ENCODE results near the gene HOXC5. TPM values are rescaled to one million over a fixed set of nuclear protein-coding genes. Genes with fewer than 3 reads are reported as not detected.

The HOXC5 gene
- total RNA-seq, 1 experiment from 2014 or later: 5.0 TPM

DNA sequence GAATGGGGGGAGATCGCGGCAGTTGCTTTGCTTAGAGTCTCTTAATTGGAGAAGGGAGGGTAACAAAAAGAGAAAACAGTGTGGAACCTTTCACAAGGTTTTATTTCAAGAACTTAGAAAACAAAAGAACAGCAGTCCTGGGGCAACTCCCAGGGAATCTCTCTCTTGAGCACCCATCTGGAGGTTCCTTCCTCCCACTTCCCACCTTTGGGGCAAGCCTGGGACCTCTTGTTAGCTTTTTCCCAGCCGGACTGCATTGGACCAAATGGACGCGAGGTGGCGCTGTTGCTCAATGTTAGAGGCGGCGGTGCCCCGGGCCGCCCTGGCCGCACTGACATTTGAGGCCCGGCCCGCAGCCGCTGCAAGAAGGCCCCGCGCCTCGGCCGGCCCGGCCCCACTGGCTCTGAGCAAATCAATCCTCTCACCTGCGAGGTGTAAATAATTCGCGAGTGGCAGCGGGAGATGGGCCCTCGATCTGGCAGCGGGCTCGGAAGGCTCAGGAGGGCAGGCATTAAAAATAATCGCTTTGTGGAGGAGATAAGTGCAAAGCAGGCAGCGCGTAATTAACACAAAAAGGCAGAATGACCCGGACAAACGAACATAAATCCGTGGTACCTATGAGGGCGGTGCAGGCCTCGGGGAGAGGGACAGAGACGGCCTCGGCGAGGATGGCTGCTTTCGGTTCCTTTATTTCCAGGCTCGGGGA, 26.8 kb upstream of the HOXC5 start:
- intact Hi-C loops (cut with micrococcal nuclease; ENCODE audit: unreplicated experiment) (loop anchor here (1.0 kb wide), 3 partner anchors 15 to 195 kb away; no protein-coding TSS in a partner anchor), in situ Hi-C loops (cut with HindIII; ENCODE audit: low pct_unique_long_range_greater_than_20kb, low sequenced_read_pairs) (no loop called here)
- ATAC-seq: peak; percentile 56
- TF ChIP-seq SIN3A (IDR thresholded peaks at IDR 0.05; ENCODE audit: borderline replicate concordance, insufficient read depth, low read depth, low read length): peak; percentile 72; the same call in 1 of the 2 replicates
- TF ChIP-seq, protein P1, sequence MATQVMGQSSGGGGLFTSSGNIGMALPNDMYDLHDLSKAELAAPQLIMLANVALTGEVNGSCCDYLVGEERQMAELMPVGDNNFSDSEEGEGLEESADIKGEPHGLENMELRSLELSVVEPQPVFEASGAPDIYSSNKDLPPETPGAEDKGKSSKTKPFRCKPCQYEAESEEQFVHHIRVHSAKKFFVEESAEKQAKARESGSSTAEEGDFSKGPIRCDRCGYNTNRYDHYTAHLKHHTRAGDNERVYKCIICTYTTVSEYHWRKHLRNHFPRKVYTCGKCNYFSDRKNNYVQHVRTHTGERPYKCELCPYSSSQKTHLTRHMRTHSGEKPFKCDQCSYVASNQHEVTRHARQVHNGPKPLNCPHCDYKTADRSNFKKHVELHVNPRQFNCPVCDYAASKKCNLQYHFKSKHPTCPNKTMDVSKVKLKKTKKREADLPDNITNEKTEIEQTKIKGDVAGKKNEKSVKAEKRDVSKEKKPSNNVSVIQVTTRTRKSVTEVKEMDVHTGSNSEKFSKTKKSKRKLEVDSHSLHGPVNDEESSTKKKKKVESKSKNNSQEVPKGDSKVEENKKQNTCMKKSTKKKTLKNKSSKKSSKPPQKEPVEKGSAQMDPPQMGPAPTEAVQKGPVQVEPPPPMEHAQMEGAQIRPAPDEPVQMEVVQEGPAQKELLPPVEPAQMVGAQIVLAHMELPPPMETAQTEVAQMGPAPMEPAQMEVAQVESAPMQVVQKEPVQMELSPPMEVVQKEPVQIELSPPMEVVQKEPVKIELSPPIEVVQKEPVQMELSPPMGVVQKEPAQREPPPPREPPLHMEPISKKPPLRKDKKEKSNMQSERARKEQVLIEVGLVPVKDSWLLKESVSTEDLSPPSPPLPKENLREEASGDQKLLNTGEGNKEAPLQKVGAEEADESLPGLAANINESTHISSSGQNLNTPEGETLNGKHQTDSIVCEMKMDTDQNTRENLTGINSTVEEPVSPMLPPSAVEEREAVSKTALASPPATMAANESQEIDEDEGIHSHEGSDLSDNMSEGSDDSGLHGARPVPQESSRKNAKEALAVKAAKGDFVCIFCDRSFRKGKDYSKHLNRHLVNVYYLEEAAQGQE (IDR thresholded peaks at IDR 0.05; ENCODE audit: insufficient read depth in 1 of 2, low read depth in 2 of 2, low read length in 1 of 2): no peak
- TF ChIP-seq POLR2AphosphoS5 (IDR thresholded peaks at IDR 0.05; ENCODE audit: low read depth, low read length): no peak; the same call in 1 of the 2 replicates
- TF ChIP-seq, protein P2, sequence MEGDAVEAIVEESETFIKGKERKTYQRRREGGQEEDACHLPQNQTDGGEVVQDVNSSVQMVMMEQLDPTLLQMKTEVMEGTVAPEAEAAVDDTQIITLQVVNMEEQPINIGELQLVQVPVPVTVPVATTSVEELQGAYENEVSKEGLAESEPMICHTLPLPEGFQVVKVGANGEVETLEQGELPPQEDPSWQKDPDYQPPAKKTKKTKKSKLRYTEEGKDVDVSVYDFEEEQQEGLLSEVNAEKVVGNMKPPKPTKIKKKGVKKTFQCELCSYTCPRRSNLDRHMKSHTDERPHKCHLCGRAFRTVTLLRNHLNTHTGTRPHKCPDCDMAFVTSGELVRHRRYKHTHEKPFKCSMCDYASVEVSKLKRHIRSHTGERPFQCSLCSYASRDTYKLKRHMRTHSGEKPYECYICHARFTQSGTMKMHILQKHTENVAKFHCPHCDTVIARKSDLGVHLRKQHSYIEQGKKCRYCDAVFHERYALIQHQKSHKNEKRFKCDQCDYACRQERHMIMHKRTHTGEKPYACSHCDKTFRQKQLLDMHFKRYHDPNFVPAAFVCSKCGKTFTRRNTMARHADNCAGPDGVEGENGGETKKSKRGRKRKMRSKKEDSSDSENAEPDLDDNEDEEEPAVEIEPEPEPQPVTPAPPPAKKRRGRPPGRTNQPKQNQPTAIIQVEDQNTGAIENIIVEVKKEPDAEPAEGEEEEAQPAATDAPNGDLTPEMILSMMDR (IDR thresholded peaks at IDR 0.05): peak; percentile 91
- TF ChIP-seq TCF7L2 (IDR thresholded peaks at IDR 0.05; ENCODE audit: low read depth, low read length): no peak
- no peaks in the 10 kb centered on the region for H3K9me3 ChIP-seq (ENCODE audit: control insufficient read depth, insufficient read depth, low read depth, low read length)
- peak overlapping the region; percentile 99 for H3K27ac ChIP-seq (ENCODE audit: low read length)
- peak overlapping the region; percentile 47 to 66 for H3K4me3 ChIP-seq (ENCODE audit: low read depth in 2 of 2, low read length in 2 of 2)
- ChIA-PET POLR2A (interaction anchor here (0.5 kb wide), 1 partner anchor 50 kb away, joined by 3 read pairs; no protein-coding TSS in a partner anchor), CTCF (interaction anchor here (0.6 to 1.1 kb wide), 7 partner anchors 12 to 253 kb away, joined by 3 to 7 read pairs (median 3); no protein-coding TSS in a partner anchor)
- no peak for DNase-seq (ENCODE audit: low read depth, low spot score)
- no TSS peak for BruUV-seq (replicated peaks)
- H3K36me3 ChIP-seq (ENCODE audit: control insufficient read depth, insufficient read depth, low read length): peaks cover 3% of the 10 kb centered on the region; the same call in 1 of the 2 replicates
- no peaks in the 10 kb centered on the region for H3K27me3 ChIP-seq (ENCODE audit: control insufficient read depth, insufficient read depth, low read length)
- H3K4me1 ChIP-seq (ENCODE audit: control insufficient read depth, insufficient read depth, low read length): peaks cover 44% of the 10 kb centered on the region

DNA sequence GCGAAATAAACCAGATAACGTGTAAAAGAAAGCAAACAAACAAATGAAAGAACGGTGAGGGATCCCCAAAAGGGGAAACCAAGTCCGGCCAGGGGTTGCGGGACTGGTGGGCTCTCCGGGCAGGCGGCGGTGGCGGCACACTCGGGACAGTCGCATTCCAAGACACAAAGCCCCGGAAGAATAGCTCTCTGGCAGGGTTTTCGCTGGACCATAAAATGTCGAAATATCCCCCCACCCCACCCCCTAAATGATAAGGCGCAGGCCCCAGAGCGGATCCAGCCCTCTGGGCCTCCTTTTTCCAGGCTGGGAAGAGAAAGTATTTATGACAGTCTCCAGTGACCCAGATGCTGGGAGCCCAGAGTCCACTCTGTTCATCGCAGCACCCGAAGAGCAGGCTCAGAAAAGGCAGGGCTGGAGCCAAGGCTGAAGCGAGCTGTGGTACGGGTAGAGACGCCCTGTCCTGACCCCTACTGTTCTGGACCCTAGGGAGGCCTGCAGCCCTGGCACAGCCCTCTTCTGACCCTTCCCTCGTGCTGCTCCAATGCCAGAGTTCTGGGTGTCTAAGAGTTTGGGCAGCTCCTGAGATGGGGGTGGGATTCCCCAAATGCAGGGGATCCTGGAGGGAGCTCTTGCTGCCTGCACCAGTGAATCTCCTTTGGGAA, 26.2 kb upstream of the HOXC5 start:
- CTCF ChIA-PET: interaction anchor here (0.6 to 1.0 kb wide), 8 partner anchors 12 to 364 kb away, joined by 3 to 8 read pairs (median 4); partner anchors contain the start of gene HOXC10
- Histone ChIP-seq H3K27me3 (ENCODE audit: control insufficient read depth, insufficient read depth, low read length) (no peaks in the 10 kb centered on the region), H3K36me3 (ENCODE audit: control insufficient read depth, insufficient read depth, low read length) (peaks cover 3% of the 10 kb centered on the region; the same call in 1 of the 2 replicates), H3K4me1 (ENCODE audit: control insufficient read depth, insufficient read depth, low read length) (peaks cover 45% of the 10 kb centered on the region), H3K27ac (ENCODE audit: low read length) (peak overlapping the region; percentile 99), H3K9me3 (ENCODE audit: control insufficient read depth, insufficient read depth, low read depth, low read length) (no peaks in the 10 kb centered on the region), H3K4me3 (ENCODE audit: low read depth in 2 of 2, low read length in 2 of 2) (peak overlapping the region; percentile 47 to 66)
- TF ChIP-seq POLR2AphosphoS5 (IDR thresholded peaks at IDR 0.05; ENCODE audit: low read depth, low read length) (peak; percentile 44; the same call in 1 of the 2 replicates), TCF7L2 (IDR thresholded peaks at IDR 0.05; ENCODE audit: low read depth, low read length) (no peak)
- TF ChIP-seq, protein P2 (IDR thresholded peaks at IDR 0.05): no peak
- POLR2A ChIA-PET: interaction anchor here (0.6 to 0.7 kb wide), 2 partner anchors 183 to 200 kb away, joined by 3 read pairs; no protein-coding TSS in a partner anchor
- in situ Hi-C loops (cut with HindIII; ENCODE audit: low pct_unique_long_range_greater_than_20kb, low sequenced_read_pairs) (no loop called here), intact Hi-C loops (cut with micrococcal nuclease; ENCODE audit: unreplicated experiment) (loop anchor here (1.0 kb wide), 3 partner anchors 15 to 195 kb away; no protein-coding TSS in a partner anchor)
- DNase-seq (ENCODE audit: low read depth, low spot score): no peak
- ATAC-seq: no peak
- BruUV-seq (replicated peaks): no TSS peak

Data from Panc1 (cell line).